Keratinocyte (primary cell): ENCODE data around the gene PNPLA8. TPM values are rescaled to one million over a fixed set of nuclear protein-coding genes. Genes with fewer than 3 reads are reported as not detected.

Source experiments
- DNase-seq: peaks from one replicate; pipeline ENCODE4 v3.0.0-alpha.2; 2011; ENCODE audit warnings: low read depth, missing footprints, low spot score
- FAIRE-seq: peaks from 2 replicates; lab custom pipeline; 2011; peaks lifted over from hg19 to GRCh38; lab: Jason Lieb, UNC
- H2AFZ ChIP-seq: 2 replicates; pipeline ENCODE4 v1.6.0; 2012; ENCODE audit warnings: low read length, control low read depth, inconsistent platforms; ENCODE audit not compliant: control insufficient read depth
- H3K27ac ChIP-seq: 2 replicates; pipeline ENCODE4 v1.5.1; 2011; ENCODE audit warnings: low read length; ENCODE audit not compliant: control insufficient read depth, insufficient read depth
- H3K27me3 ChIP-seq: 3 replicates; pipeline ENCODE4 v1.6.0; 2011; ENCODE audit warnings: low read length; ENCODE audit not compliant: control insufficient read depth, insufficient read depth; ENCODE audit errors: extremely low read depth
- H3K36me3 ChIP-seq, 2 experiments: 2 replicates in 1 of 2; 3 replicates in 1 of 2; pipeline ENCODE4 v1.5.1; 2011; ENCODE audit warnings: low read length in 2 of 2, mild to moderate bottlenecking in 1 of 2; ENCODE audit not compliant: control insufficient read depth in 2 of 2, insufficient read depth in 2 of 2; ENCODE audit errors: extremely low read depth in 1 of 2
- H3K4me1 ChIP-seq: 3 replicates; pipeline ENCODE4 v1.5.1; 2011; ENCODE audit warnings: low read length; ENCODE audit not compliant: control insufficient read depth, insufficient read depth; ENCODE audit errors: extremely low read depth
- H3K4me2 ChIP-seq: 3 replicates; pipeline ENCODE4 v1.6.0; 2011; ENCODE audit warnings: low read depth, low read length; ENCODE audit not compliant: control insufficient read depth, insufficient read depth; ENCODE audit errors: extremely low read depth
- H3K4me3 ChIP-seq, 3 experiments: fragments of 200-600 bp in 1 of 3; sonication (generic) in 1 of 3; 2 replicates in 2 of 3; 3 replicates in 1 of 3; pipeline ENCODE4 v1.5.1; 2011 to 2016; ENCODE audit warnings: low read length in 3 of 3, mild to moderate bottlenecking in 3 of 3, control low read depth in 2 of 3, inconsistent platforms in 1 of 3, low read depth in 1 of 3, mixed read lengths in 1 of 3, mixed run types in 1 of 3, moderate library complexity in 1 of 3; ENCODE audit not compliant: control insufficient read depth in 2 of 3, insufficient read depth in 2 of 3; ENCODE audit errors: extremely low read depth in 1 of 3
- H3K79me2 ChIP-seq: 2 replicates; pipeline ENCODE4 v1.6.0; 2012; ENCODE audit warnings: low read length; ENCODE audit not compliant: control insufficient read depth, insufficient read depth
- H3K9ac ChIP-seq: 3 replicates; pipeline ENCODE4 v1.6.0; 2011; ENCODE audit warnings: low read length; ENCODE audit not compliant: control insufficient read depth, insufficient read depth; ENCODE audit errors: extremely low read depth
- H3K9me1 ChIP-seq: 3 replicates; pipeline ENCODE4 v1.6.0; 2011; ENCODE audit warnings: low read length; ENCODE audit not compliant: control insufficient read depth, insufficient read depth; ENCODE audit errors: extremely low read depth
- H3K9me3 ChIP-seq: 2 replicates; pipeline ENCODE4 v1.5.1; 2012; ENCODE audit warnings: low read depth, low read length; ENCODE audit not compliant: control insufficient read depth
- H4K20me1 ChIP-seq: 3 replicates; pipeline ENCODE4 v1.6.0; 2011; ENCODE audit warnings: low read length; ENCODE audit not compliant: control insufficient read depth, insufficient read depth; ENCODE audit errors: extremely low read depth
- CTCF ChIP-seq, 3 experiments: IDR thresholded peaks in 1 of 3; conservative IDR thresholded peaks in 1 of 3; optimal IDR thresholded peaks in 1 of 3; 2 replicates in 2 of 3; 3 replicates in 1 of 3; pipeline versions ENCODE3 to v1.5.1; 2011; ENCODE audit warnings: low read length in 3 of 3, mild to moderate bottlenecking in 3 of 3, moderate library complexity in 2 of 3, control low read depth in 1 of 3, inconsistent platforms in 1 of 3; ENCODE audit not compliant: insufficient read depth in 2 of 3; ENCODE audit errors: extremely low read depth in 1 of 3
- EZH2 ChIP-seq: IDR thresholded peaks from one replicate; pipeline ENCODE4 v1.6.1; 2012; ENCODE audit warnings: inconsistent platforms, mild to moderate bottlenecking, low read length, moderate library complexity
- dilution Hi-C: fragments of 300-500 bp; cut with MboI; formaldehyde crosslinking; loops from one replicate; pipeline ENCODE4 v1.7.0; 2020; ENCODE audit warnings: low sequenced_read_pairs; ENCODE audit not compliant: extremely low pct_ligation_motif_present
- polyA plus RNA-seq, 5 experiments: library from polyadenylated mRNA; depleted of rRNA in 3 of 5; stranded (reverse) in 3 of 5; stranded (forward) in 1 of 5; unstranded in 1 of 5; fragments of >200 nt; gene quantifications; 1 replicate in 1 of 5; 2 replicates in 3 of 5; 3 replicates in 1 of 5; pipeline versions ENCODE4 v1.2.1 to v1.2.3, GENCODE V29; 2011 to 2012; ENCODE audit warnings: missing spikeins in 2 of 5, low read depth in 1 of 5, low replicate concordance in 1 of 5

The PNPLA8 gene
- polyA plus RNA-seq, 1 donor (not counting 4 experiments of a cell fraction or from before 2014, with no cell fraction given) = 23.1 TPM

GRCh38 chr7:108454674-108455550, 71.0 kb downstream of the PNPLA8 start:
- no peaks in the 10 kb centered on the region for H3K79me2 ChIP-seq
- H3K9me3 ChIP-seq = no peaks in the 10 kb centered on the region
- H3K4me3 ChIP-seq = peak overlapping the region; percentile 46 to 62 (median 62)
- no peak for DNase-seq
- H3K36me3 ChIP-seq = no peaks in the 10 kb centered on the region
- H3K9me1 ChIP-seq = no peaks in the 10 kb centered on the region
- H3K9ac ChIP-seq = peak overlapping the region; percentile 9
- H4K20me1 ChIP-seq = no peaks in the 10 kb centered on the region
- peak overlapping the region; percentile 90 for H2AFZ ChIP-seq
- dilution Hi-C loops = no loop called here
- TF ChIP-seq EZH2 (peak; percentile 88), CTCF (optimal IDR thresholded peaks at IDR 0.05 in 1 of 3, IDR thresholded peaks at IDR 0.05 in 1 of 3, conservative IDR thresholded peaks at IDR 0.05 in 1 of 3; ENCODE audit: extremely low read depth in 1 of 3, insufficient read depth in 2 of 3, low read length in 3 of 3) (no peak)
- no peak overlapping the region for H3K27ac ChIP-seq
- peaks cover 54% of the 10 kb centered on the region for H3K27me3 ChIP-seq
- H3K4me1 ChIP-seq = peaks cover 10% of the 10 kb centered on the region
- no peak for FAIRE-seq
- peak overlapping the region; percentile 85 for H3K4me2 ChIP-seq

DNA sequence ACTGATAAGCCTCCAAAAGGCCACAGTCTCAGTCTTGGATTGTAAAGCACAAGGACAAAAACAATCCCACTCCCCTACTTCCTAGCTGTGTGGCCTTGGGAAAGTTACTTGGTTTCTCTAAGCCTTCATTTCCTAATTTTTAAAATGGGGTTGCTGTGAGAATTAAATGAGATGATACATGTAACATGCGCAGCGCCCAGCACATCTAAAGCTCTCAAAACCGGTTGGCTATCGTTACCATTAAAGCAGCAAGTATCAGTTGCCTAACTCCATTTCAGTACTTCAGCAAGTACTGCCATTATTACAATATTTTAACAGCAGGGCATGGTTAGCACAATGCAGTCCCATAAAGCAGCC, 71.6 kb downstream of the PNPLA8 start:
- peaks cover 54% of the 10 kb centered on the region for H3K27me3 ChIP-seq
- TF ChIP-seq EZH2 (no peak), CTCF (optimal IDR thresholded peaks at IDR 0.05 in 1 of 3, IDR thresholded peaks at IDR 0.05 in 1 of 3, conservative IDR thresholded peaks at IDR 0.05 in 1 of 3; ENCODE audit: extremely low read depth in 1 of 3, insufficient read depth in 2 of 3, low read length in 3 of 3) (no peak)
- no peak overlapping the region for H2AFZ ChIP-seq
- no peaks in the 10 kb centered on the region for H3K36me3 ChIP-seq
- no peaks in the 10 kb centered on the region for H3K79me2 ChIP-seq
- DNase-seq (no peak), FAIRE-seq (no peak)
- H4K20me1 ChIP-seq = no peaks in the 10 kb centered on the region
- peak overlapping the region in 1 of 3 experiments; percentile 38 for H3K4me3 ChIP-seq
- H3K9me3 ChIP-seq = no peaks in the 10 kb centered on the region
- no peak overlapping the region for H3K27ac ChIP-seq
- peak overlapping the region; percentile 85 for H3K4me2 ChIP-seq
- dilution Hi-C loops = no loop called here
- no peaks in the 10 kb centered on the region for H3K9me1 ChIP-seq
- H3K4me1 ChIP-seq = peaks cover 10% of the 10 kb centered on the region
- no peak overlapping the region for H3K9ac ChIP-seq
